H1 (cell line): ENCODE data around the gene ADGRD2. TPM values are rescaled to one million over a fixed set of nuclear protein-coding genes. Genes with fewer than 3 reads are reported as not detected.

Experiments
- CTCF ChIA-PET: fragments of 300-600 bp; sonication (Branson Sonifier 250); formaldehyde crosslinking; loops from one replicate; lab custom pipeline; 2021; ENCODE audit not compliant: partially characterized antibody; lab: Charles Lee
- POLR2A ChIA-PET: fragments of 300-600 bp; sonication (Branson Sonifier 250); formaldehyde crosslinking; loops from one replicate; lab custom pipeline; 2021; ENCODE audit warnings: inconsistent platforms; ENCODE audit not compliant: partially characterized antibody; lab: Charles Lee
- DNase-seq, 2 experiments: peaks; one replicate each; pipeline versions ENCODE4 v3.0.0 to v3.0.0-alpha.2; 2010 to 2022; ENCODE audit warnings: low spot score in 2 of 2, low read depth in 1 of 2, mixed read lengths in 1 of 2
- FAIRE-seq: peaks from 2 replicates; lab custom pipeline; 2011; peaks lifted over from hg19 to GRCh38; lab: Jason Lieb, UNC
- H2AFZ ChIP-seq: 2 replicates; pipeline ENCODE4 v1.8.1; 2012; ENCODE audit warnings: low read length, inconsistent platforms
- H2AK5ac ChIP-seq: 2 replicates; pipeline ENCODE4 v1.6.1; 2013; ENCODE audit warnings: low read depth, low read length
- H2BK120ac ChIP-seq: replicated peaks from 2 replicates; pipeline ENCODE3; 2013; ENCODE audit warnings: low read depth, low read length, inconsistent platforms
- H2BK12ac ChIP-seq: 2 replicates; pipeline ENCODE4 v1.6.1; 2013; ENCODE audit warnings: low read depth, low read length
- H2BK15ac ChIP-seq: 2 replicates; pipeline ENCODE4 v1.6.1; 2013; ENCODE audit warnings: low read length
- H2BK20ac ChIP-seq: 2 replicates; pipeline ENCODE4 v1.6.1; 2013; ENCODE audit warnings: low read length
- H2BK5ac ChIP-seq: 2 replicates; pipeline ENCODE4 v1.6.1; 2013; ENCODE audit warnings: low read depth, low read length
- H3K14ac ChIP-seq: 2 replicates; pipeline ENCODE4 v1.6.1; 2013; ENCODE audit warnings: inconsistent platforms; ENCODE audit not compliant: insufficient read length
- H3K18ac ChIP-seq: 2 replicates; pipeline ENCODE4 v1.6.1; 2013; ENCODE audit warnings: low read length; ENCODE audit errors: extremely low read depth
- H3K23ac ChIP-seq: 2 replicates; pipeline ENCODE4 v1.6.1; 2013; ENCODE audit warnings: inconsistent platforms; ENCODE audit not compliant: insufficient read length
- H3K23me2 ChIP-seq: 2 replicates; pipeline ENCODE4 v1.6.1; 2013; ENCODE audit warnings: low read depth, low read length
- H3K27ac ChIP-seq: 2 replicates; pipeline ENCODE4 v1.6.1; 2011; ENCODE audit warnings: low read depth, low read length, inconsistent platforms
- H3K27me3 ChIP-seq, 4 experiments: replicated peaks in 1 of 4; 1 replicate in 1 of 4; 2 replicates in 3 of 4; pipeline versions ENCODE4 v1.6.1 to v1.8.1; 2011 to 2013; ENCODE audit warnings: low read length in 3 of 4, mild to moderate bottlenecking in 3 of 4, inconsistent platforms in 2 of 4, mixed read lengths in 2 of 4, moderate library complexity in 1 of 4; ENCODE audit not compliant: control insufficient read depth in 3 of 4, insufficient read depth in 3 of 4; ENCODE audit errors: extremely low read depth in 1 of 4
- H3K36me3 ChIP-seq, 4 experiments: 2 replicates each; pipeline versions ENCODE4 v1.6.1 to v1.8.1; 2011 to 2013; ENCODE audit warnings: mild to moderate bottlenecking in 4 of 4, low read length in 3 of 4, moderate library complexity in 2 of 4, control low read depth in 1 of 4, inconsistent platforms in 1 of 4; ENCODE audit not compliant: insufficient read depth in 4 of 4, control insufficient read depth in 2 of 4
- H3K4ac ChIP-seq: replicated peaks from 2 replicates; pipeline ENCODE3; 2013; ENCODE audit warnings: low read length, low read depth, mixed read lengths, inconsistent platforms; ENCODE audit not compliant: insufficient read length
- H3K4me1 ChIP-seq, 4 experiments: replicated peaks in 1 of 4; 1 replicate in 1 of 4; 2 replicates in 3 of 4; pipeline versions ENCODE4 v1.6.1 to v1.8.1; 2011 to 2013; ENCODE audit warnings: low read length in 3 of 4, inconsistent platforms in 2 of 4, mixed read lengths in 1 of 4; ENCODE audit not compliant: insufficient read depth in 4 of 4, control insufficient read depth in 3 of 4
- H3K4me2 ChIP-seq, 2 experiments: 2 replicates each; pipeline versions ENCODE4 v1.6.1 to v1.8.1; 2011 to 2013; ENCODE audit warnings: low read depth in 2 of 2, low read length in 2 of 2, control low read depth in 1 of 2, inconsistent platforms in 1 of 2, mild to moderate bottlenecking in 1 of 2; ENCODE audit not compliant: insufficient read depth in 1 of 2
- H3K4me3 ChIP-seq, 4 experiments: fragments of 200-600, 300-600 bp in 1 of 4; sonication (generic), shearing (Covaris generic), sonication (Bioruptor Twin) in 1 of 4; 2 replicates each; pipeline versions ENCODE4 v1.5.1 to v1.8.1; 2011 to 2016; ENCODE audit warnings: low read length in 4 of 4, low read depth in 3 of 4, control low read depth in 2 of 4, inconsistent platforms in 2 of 4, mild to moderate bottlenecking in 2 of 4, mixed read lengths in 1 of 4, moderate library complexity in 1 of 4; ENCODE audit not compliant: insufficient read depth in 2 of 4; ENCODE audit errors: extremely low read depth in 1 of 4
- H3K56ac ChIP-seq: replicated peaks from 2 replicates; pipeline ENCODE3; 2013; ENCODE audit warnings: low read depth, mild to moderate bottlenecking, mixed read lengths, low read length, inconsistent platforms; ENCODE audit not compliant: insufficient read length
- H3K79me1 ChIP-seq: 2 replicates; pipeline ENCODE4 v1.6.1; 2013; ENCODE audit warnings: low read depth, low read length, control low read depth
- H3K79me2 ChIP-seq, 2 experiments: 2 replicates each; pipeline versions ENCODE4 v1.6.1 to v1.8.1; 2012 to 2013; ENCODE audit warnings: low read length in 2 of 2, mild to moderate bottlenecking in 2 of 2, inconsistent platforms in 1 of 2; ENCODE audit not compliant: insufficient read depth in 2 of 2, control insufficient read depth in 1 of 2
- H3K9ac ChIP-seq, 4 experiments: replicated peaks in 1 of 4; 1 replicate in 1 of 4; 2 replicates in 3 of 4; pipeline versions ENCODE4 v1.6.1 to v1.8.1; 2011 to 2013; ENCODE audit warnings: low read depth in 3 of 4, low read length in 3 of 4, control low read depth in 2 of 4, mild to moderate bottlenecking in 2 of 4, moderate library complexity in 2 of 4, inconsistent platforms in 1 of 4; ENCODE audit errors: extremely low read depth in 1 of 4
- H3K9me3 ChIP-seq, 2 experiments: 2 replicates each; pipeline versions ENCODE4 v1.6.1 to v1.8.1; 2012 to 2013; ENCODE audit warnings: mild to moderate bottlenecking in 2 of 2, moderate library complexity in 2 of 2, control low read depth in 1 of 2, inconsistent platforms in 1 of 2, low read depth in 1 of 2, low read length in 1 of 2, mixed read lengths in 1 of 2; ENCODE audit not compliant: insufficient read depth in 2 of 2
- H4K20me1 ChIP-seq, 2 experiments: replicated peaks in 1 of 2; 2 replicates each; pipeline versions ENCODE3 to v1.8.1; 2011 to 2013; ENCODE audit warnings: inconsistent platforms in 2 of 2, low read length in 2 of 2, mild to moderate bottlenecking in 1 of 2; ENCODE audit not compliant: insufficient read depth in 2 of 2, control insufficient read depth in 1 of 2
- H4K5ac ChIP-seq: 2 replicates; pipeline ENCODE4 v1.6.1; 2013; ENCODE audit warnings: low read length, low read depth, mixed read lengths, inconsistent platforms; ENCODE audit not compliant: insufficient read length
- H4K8ac ChIP-seq: 2 replicates; pipeline ENCODE4 v1.8.0; 2013; ENCODE audit warnings: mild to moderate bottlenecking, moderate library complexity, low read length, inconsistent platforms; ENCODE audit not compliant: insufficient read depth; ENCODE audit errors: extremely low read depth
- H4K91ac ChIP-seq: replicated peaks from 2 replicates; pipeline ENCODE3; 2013; ENCODE audit warnings: low read length, mixed read lengths, inconsistent platforms; ENCODE audit not compliant: insufficient read length
- ASH2L ChIP-seq: fragments of 200-600, 300-600 bp; sonication (generic); IDR thresholded peaks from one replicate; pipeline ENCODE4 v1.7.1; 2017; ENCODE audit warnings: low read length
- BACH1 ChIP-seq: IDR thresholded peaks from 2 replicates; pipeline ENCODE4 v1.6.1; 2012; ENCODE audit warnings: low read length, improper control_type of control experiment
- KDM4A ChIP-seq: IDR thresholded peaks from one replicate; pipeline ENCODE4 v1.7.1; 2012; ENCODE audit warnings: low read depth, mild to moderate bottlenecking, moderate library complexity, low read length, inconsistent platforms; ENCODE audit not compliant: severe bottlenecking
- NANOG ChIP-seq: IDR thresholded peaks from 2 replicates; pipeline ENCODE4 v1.6.1; 2011; ENCODE audit warnings: low read length, low read depth, mild to moderate bottlenecking, inconsistent platforms; ENCODE audit not compliant: insufficient read depth, poor library complexity, severe bottlenecking
- RNF2 ChIP-seq: fragments of 200-900, 300-1000 bp; sonication (generic); IDR thresholded peaks from 2 replicates; pipeline ENCODE4 v1.7.1; 2016; ENCODE audit warnings: borderline replicate concordance, low read depth, mild to moderate bottlenecking, antibody characterized with exemption, low read length; ENCODE audit not compliant: poor library complexity, severe bottlenecking; ENCODE audit errors: missing control alignments
- TAF1 ChIP-seq: IDR thresholded peaks from 2 replicates; pipeline ENCODE4 v1.6.1; 2011; ENCODE audit warnings: mild to moderate bottlenecking, low read depth, low read length
- TCF12 ChIP-seq: IDR thresholded peaks from 2 replicates; pipeline ENCODE4 v1.6.1; 2011; ENCODE audit warnings: low read depth, mild to moderate bottlenecking, low read length
- WGBS, 2 experiments: shearing (Covaris generic) in 1 of 2; methylation state at CpG; one replicate each; pipeline versions ENCODE4 v1.1.6 to v1.1.7; 2013 to 2015; ENCODE audit warnings: low lambda C conversion rate in 2 of 2, mixed read lengths in 2 of 2, inconsistent platforms in 1 of 2, low coverage in 1 of 2, missing lambda C conversion rate in 1 of 2; ENCODE audit not compliant: insufficient replicate concordance in 2 of 2, insufficient coverage in 1 of 2, insufficient read length in 1 of 2; ENCODE audit errors: extremely low coverage in 1 of 2, missing lambda C conversion rate in 1 of 2; 5-methylcytosine and 5-hydroxymethylcytosine counted together
- polyA plus RNA-seq, 7 experiments: library from polyadenylated mRNA; depleted of rRNA in 3 of 7; stranded (reverse) in 5 of 7; unstranded in 2 of 7; fragments of >200 nt in 5 of 7; fragments of 200-250 nt in 2 of 7; gene quantifications; 1 replicate in 5 of 7; 2 replicates in 1 of 7; 4 replicates in 1 of 7; pipeline versions ENCODE4 v1.2.1 to v1.2.3, GENCODE V29; 2011 to 2013; ENCODE audit warnings: missing spikeins in 2 of 7, mixed read lengths in 2 of 7
- total RNA-seq: library from RNA; stranded (reverse); fragmentation: NEBNext Ultra II Directional; extraction: Animal tissue kit (Norgen Biotek cat#: 25700); gene quantifications from 2 replicates; pipeline ENCODE4 v1.2.1, GENCODE V29; 2021

Gene ADGRD2
- total and polyA plus RNA-seq, 2 of the 8 experiments (the other 6 are each of a cell fraction or from before 2014, with no cell fraction given): 0.41 to 1.4 TPM

DNA sequence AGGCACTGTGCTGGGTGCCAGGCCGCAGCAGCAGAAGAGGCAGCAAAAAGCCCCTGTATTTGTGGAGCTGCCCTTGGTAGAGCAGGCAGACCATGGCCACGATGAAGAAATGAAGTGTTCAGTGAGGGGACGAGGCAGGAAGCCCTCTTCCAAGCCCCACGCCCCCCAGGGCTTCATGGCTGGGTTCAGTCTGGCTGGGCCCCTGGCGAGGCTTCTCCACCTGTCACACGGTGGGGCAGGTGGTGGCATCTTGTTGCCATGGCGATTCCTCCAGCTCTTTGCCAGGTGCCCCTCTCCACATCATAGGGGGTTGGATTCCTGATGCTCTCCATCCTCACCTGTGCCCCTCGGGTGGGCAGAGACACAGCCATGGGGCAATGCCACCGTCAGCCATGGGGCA is 21.5 kb downstream of the ADGRD2 start:
- no peak for FAIRE-seq
- POLR2A ChIA-PET: no interaction called here

More for the DNA sequence above, 21.5 kb downstream of the ADGRD2 start:
- DNase-seq: no peak
- Histone ChIP-seq H3K4ac (no peak overlapping the region), H2AFZ (no peak overlapping the region), H3K79me2 (no peaks in the 10 kb centered on the region), H3K18ac (no peak overlapping the region), H3K23me2 (no peaks in the 10 kb centered on the region), H3K79me1 (no peaks in the 10 kb centered on the region), H4K91ac (no peak overlapping the region), H3K4me1 (peaks cover 0 to 9% (median 6%) of the 10 kb centered on the region in 4 experiments; a peak in 5 of 7 replicates), H3K27ac (no peak overlapping the region), H2AK5ac (no peak overlapping the region), H3K14ac (no peak overlapping the region), H2BK12ac (no peak overlapping the region), H3K23ac (no peak overlapping the region), H3K9me3 (no peaks in the 10 kb centered on the region), H4K20me1 (no peaks in the 10 kb centered on the region), H2BK120ac (no peak overlapping the region), H2BK5ac (no peak overlapping the region), H3K4me3 (no peak overlapping the region), H3K9ac (no peak overlapping the region), H4K8ac (no peak overlapping the region; the same call in 1 of the 2 replicates), H4K5ac (no peak overlapping the region), H3K56ac (no peak overlapping the region), H2BK20ac (no peak overlapping the region), H3K36me3 (no peaks in the 10 kb centered on the region), H3K27me3 (peaks cover 0 to 5% (median 2%) of the 10 kb centered on the region in 4 experiments; a peak in 4 of 7 replicates), H2BK15ac (no peak overlapping the region), H3K4me2 (no peak overlapping the region)
- CTCF ChIA-PET: interaction anchor here (3.3 kb wide), 1 partner anchor 10 kb away, joined by 13 read pairs; no protein-coding TSS in a partner anchor
- no peak for TF ChIP-seq TCF12
- no peak for TF ChIP-seq RNF2
- no peak for TF ChIP-seq BACH1
- TF ChIP-seq NANOG: no peak
- TF ChIP-seq TAF1: no peak
- TF ChIP-seq KDM4A: no peak
- TF ChIP-seq ASH2L: no peak
- 81% methylated on average over 9 of the region's 9 CpGs; no CpG with 5 or more reads in 1 of the 2 experiments for WGBS, 2 experiments
